H9 (cell line): Measurements from ENCODE around the gene MORC2. TPM values are rescaled to one million over a fixed set of nuclear protein-coding genes. Genes with fewer than 3 reads are reported as not detected.

Source experiments
- DNase-seq: peaks from one replicate; pipeline ENCODE4 v3.0.0-alpha.2; 2017
- H2AFZ ChIP-seq: one replicate; pipeline ENCODE4 v1.6.1; 2013; ENCODE audit warnings: mild to moderate bottlenecking, low read length, control low read depth, moderate library complexity
- H2AK5ac ChIP-seq: 2 replicates; pipeline ENCODE4 v1.6.1; 2013; ENCODE audit warnings: low read length, control low read depth, mixed read lengths; ENCODE audit not compliant: insufficient read length
- H2BK120ac ChIP-seq: one replicate; pipeline ENCODE4 v1.6.1; 2013; ENCODE audit warnings: low read depth, mild to moderate bottlenecking, low read length, control low read depth, inconsistent platforms; ENCODE audit not compliant: poor library complexity, severe bottlenecking
- H2BK12ac ChIP-seq: 2 replicates; pipeline ENCODE4 v1.6.1; 2013; ENCODE audit warnings: low read length, control low read depth, mixed read lengths, low read depth; ENCODE audit not compliant: insufficient read length
- H2BK15ac ChIP-seq: 2 replicates; pipeline ENCODE4 v1.6.1; 2013; ENCODE audit warnings: low read depth, low read length, control low read depth
- H2BK20ac ChIP-seq: one replicate; pipeline ENCODE4 v1.6.1; 2013; ENCODE audit warnings: low read depth, mild to moderate bottlenecking, low read length, control low read depth, inconsistent platforms; ENCODE audit not compliant: poor library complexity, severe bottlenecking
- H2BK5ac ChIP-seq: 2 replicates; pipeline ENCODE4 v1.6.1; 2013; ENCODE audit warnings: low read length, control low read depth, mixed read lengths; ENCODE audit not compliant: insufficient read length
- H3K14ac ChIP-seq: 2 replicates; pipeline ENCODE4 v1.6.1; 2013; ENCODE audit warnings: low read length, control low read depth; ENCODE audit not compliant: insufficient read depth
- H3K18ac ChIP-seq: 2 replicates; pipeline ENCODE4 v1.6.1; 2013; ENCODE audit warnings: low read depth, mild to moderate bottlenecking, mixed read lengths, low read length, control low read depth; ENCODE audit not compliant: insufficient read length
- H3K23ac ChIP-seq: 2 replicates; pipeline ENCODE4 v1.6.1; 2013; ENCODE audit warnings: low read length, control low read depth, mixed read lengths, low read depth; ENCODE audit not compliant: insufficient read length
- H3K23me2 ChIP-seq: 2 replicates; pipeline ENCODE4 v1.6.1; 2013; ENCODE audit warnings: low read depth, mild to moderate bottlenecking, mixed read lengths, low read length, control low read depth; ENCODE audit not compliant: insufficient read length, poor library complexity, severe bottlenecking
- H3K27ac ChIP-seq: 2 replicates; pipeline ENCODE4 v1.5.1; 2013; ENCODE audit warnings: low read length, control low read depth, mixed read lengths, low read depth; ENCODE audit not compliant: insufficient read length
- H3K27me3 ChIP-seq: 2 replicates; pipeline ENCODE4 v1.6.1; 2013; ENCODE audit warnings: low read length, control low read depth, inconsistent platforms; ENCODE audit not compliant: insufficient read depth
- H3K4ac ChIP-seq: 2 replicates; pipeline ENCODE4 v1.6.1; 2013; ENCODE audit warnings: low read depth, mild to moderate bottlenecking, control low read depth, inconsistent platforms, low read length, moderate library complexity
- H3K4me1 ChIP-seq: 2 replicates; pipeline ENCODE4 v1.6.1; 2013; ENCODE audit warnings: low read length, control low read depth, inconsistent platforms; ENCODE audit not compliant: insufficient read depth
- H3K4me2 ChIP-seq: 2 replicates; pipeline ENCODE4 v1.6.1; 2013; ENCODE audit warnings: low read length, control low read depth, mixed read lengths; ENCODE audit not compliant: insufficient read length, insufficient read depth
- H3K56ac ChIP-seq: 2 replicates; pipeline ENCODE4 v1.6.1; 2013; ENCODE audit warnings: low read depth, mild to moderate bottlenecking, mixed read lengths, low read length, control low read depth; ENCODE audit not compliant: insufficient read length
- H3K79me1 ChIP-seq: 2 replicates; pipeline ENCODE4 v1.6.1; 2013; ENCODE audit warnings: low read depth, mild to moderate bottlenecking, moderate library complexity, low read length, control low read depth, inconsistent platforms; ENCODE audit not compliant: insufficient read depth, poor library complexity, severe bottlenecking
- H3K79me2 ChIP-seq: 2 replicates; pipeline ENCODE4 v1.6.1; 2013; ENCODE audit warnings: low read length, control low read depth, inconsistent platforms; ENCODE audit not compliant: insufficient read depth
- H3K9ac ChIP-seq: 2 replicates; pipeline ENCODE4 v1.6.1; 2013; ENCODE audit warnings: low read length, control low read depth, mixed read lengths; ENCODE audit not compliant: insufficient read length; ENCODE audit errors: extremely low read depth
- H3K9me3 ChIP-seq: one replicate; pipeline ENCODE4 v1.6.1; 2013; ENCODE audit warnings: low read depth, low read length, inconsistent platforms; ENCODE audit not compliant: control insufficient read depth
- H3T11ph ChIP-seq: one replicate; pipeline ENCODE4 v1.6.1; 2013; ENCODE audit warnings: mild to moderate bottlenecking, low read length, control low read depth, inconsistent platforms
- H4K20me1 ChIP-seq: one replicate; pipeline ENCODE4 v1.6.1; 2013; ENCODE audit not compliant: control insufficient read depth, insufficient read length, insufficient read depth
- H4K5ac ChIP-seq: 2 replicates; pipeline ENCODE4 v1.6.1; 2013; ENCODE audit warnings: low read depth, mild to moderate bottlenecking, mixed read lengths, low read length, control low read depth; ENCODE audit not compliant: insufficient read length
- H4K8ac ChIP-seq: replicated peaks from 2 replicates; pipeline ENCODE4 v1.6.1; 2013; ENCODE audit warnings: low read length, control low read depth, mixed read lengths, low read depth; ENCODE audit not compliant: insufficient read length
- H4K91ac ChIP-seq: 2 replicates; pipeline ENCODE4 v1.6.1; 2013; ENCODE audit warnings: low read depth, mild to moderate bottlenecking, moderate library complexity, mixed read lengths, low read length, control low read depth; ENCODE audit not compliant: insufficient read length
- H3K27ac Mint-ChIP-seq, 3 experiments: 2 replicates in 2 of 3; 3 replicates in 1 of 3; pipeline ENCODE4 v1.8.0; 2020 to 2021; ENCODE audit warnings: mixed read lengths in 3 of 3, mild to moderate bottlenecking in 1 of 3, moderate library complexity in 1 of 3
- H3K27me3 Mint-ChIP-seq: 2 replicates; pipeline ENCODE4 v1.8.0; 2021; ENCODE audit warnings: low read depth, mild to moderate bottlenecking, moderate library complexity, mixed read lengths
- H3K36me3 Mint-ChIP-seq, 3 experiments: 2 replicates in 2 of 3; 3 replicates in 1 of 3; pipeline ENCODE4 v1.8.0; 2020 to 2021; ENCODE audit warnings: low read depth in 3 of 3, mixed read lengths in 3 of 3; ENCODE audit not compliant: insufficient read depth in 1 of 3
- H3K4me1 Mint-ChIP-seq, 2 experiments: 2 replicates each; pipeline ENCODE4 v1.8.0; 2020; ENCODE audit warnings: mixed read lengths in 2 of 2
- H3K4me3 Mint-ChIP-seq, 2 experiments: 2 replicates in 1 of 2; 3 replicates in 1 of 2; pipeline ENCODE4 v1.8.0; 2020 to 2021; ENCODE audit warnings: mild to moderate bottlenecking in 2 of 2, mixed read lengths in 2 of 2, moderate library complexity in 1 of 2
- H3K9me3 Mint-ChIP-seq, 2 experiments: 2 replicates in 1 of 2; 3 replicates in 1 of 2; pipeline ENCODE4 v1.8.0; 2020; ENCODE audit warnings: mild to moderate bottlenecking in 2 of 2, mixed read lengths in 2 of 2, moderate library complexity in 1 of 2
- CTCF ChIP-seq: fragments of 200-600 bp; sonication (generic); conservative IDR thresholded peaks from 3 replicates; pipeline ENCODE4 v1.8.0; 2021; ENCODE audit warnings: antibody characterized with exemption, mild to moderate bottlenecking
- WGBS: extraction: QIAGEN DNeasy Blood & Tissue Kit; methylation state at CpG from one replicate; pipeline ENCODE4 v1.1.7; 2013; ENCODE audit warnings: missing lambda C conversion rate, low lambda C conversion rate, mixed read lengths; ENCODE audit not compliant: insufficient read length; ENCODE audit errors: extremely low coverage; 5-methylcytosine and 5-hydroxymethylcytosine counted together
- total RNA-seq: library from RNA; stranded (reverse); gene quantifications from 2 replicates; pipeline ENCODE4 v1.2.1, GENCODE V29; 2021

MORC2 gene
- total RNA-seq, 1 experiment from 2014 or later = 37.4 TPM

GRCh38 chr22:30998329-30998728 is 29.8 kb upstream of the MORC2 start:
- no peak overlapping the region for H3K27ac Mint-ChIP-seq
- no peak overlapping the region for H3K14ac ChIP-seq
- no peak overlapping the region for H3K9ac ChIP-seq

More at GRCh38 chr22:30998329-30998728, 29.8 kb upstream of the MORC2 start:
- H4K91ac ChIP-seq = no peak overlapping the region
- H3K27me3 Mint-ChIP-seq = peaks cover 15% of the 10 kb centered on the region
- H2BK12ac ChIP-seq = no peak overlapping the region
- peaks cover 3 to 14% of the 10 kb centered on the region in 2 experiments; a peak in 3 of 5 replicates for H3K9me3 Mint-ChIP-seq
- H3K36me3 Mint-ChIP-seq = peaks cover 0 to 17% (median 4%) of the 10 kb centered on the region in 3 experiments; a peak in 6 of 7 replicates
- H3T11ph ChIP-seq = no peak overlapping the region
- no peak overlapping the region for H4K8ac ChIP-seq
- no peak overlapping the region for H3K4me2 ChIP-seq
- peaks cover 2% of the 10 kb centered on the region; the same call in 1 of the 2 replicates for H3K4me1 ChIP-seq
- H3K4me3 Mint-ChIP-seq = no peak overlapping the region
- no peak overlapping the region for H3K18ac ChIP-seq
- DNase-seq = no peak
- no peak overlapping the region for H4K5ac ChIP-seq
- H3K4ac ChIP-seq = no peak overlapping the region
- no peaks in the 10 kb centered on the region for H3K79me1 ChIP-seq
- no peak for TF ChIP-seq CTCF
- H3K23ac ChIP-seq = no peak overlapping the region
- H2BK5ac ChIP-seq = no peak overlapping the region
- no peak overlapping the region for H3K27ac ChIP-seq
- H2BK15ac ChIP-seq = no peak overlapping the region
- H2BK120ac ChIP-seq = no peak overlapping the region
- no peak overlapping the region for H2BK20ac ChIP-seq
- no peak overlapping the region for H3K56ac ChIP-seq
- no peaks in the 10 kb centered on the region for H3K27me3 ChIP-seq
- H3K23me2 ChIP-seq = no peaks in the 10 kb centered on the region
- H2AK5ac ChIP-seq = no peak overlapping the region
- no peaks in the 10 kb centered on the region for H4K20me1 ChIP-seq
- H3K4me1 Mint-ChIP-seq = peaks cover 3 to 4% of the 10 kb centered on the region in 2 experiments; a peak in 3 of 4 replicates
- H2AFZ ChIP-seq = no peak overlapping the region
- no peaks in the 10 kb centered on the region for H3K79me2 ChIP-seq
- no peaks in the 10 kb centered on the region for H3K9me3 ChIP-seq
- WGBS = no CpG with 5 or more reads among the region's 4 CpGs
